SK-N-SH (cell line): Measurements from ENCODE around the gene SRRT.

Source experiments
- EP300 ChIP-seq, 2 experiments: IDR thresholded peaks; 2 replicates each; pipeline versions ENCODE4 v1.4.0 to v1.6.1; 2012; ENCODE audit warnings: borderline replicate concordance in 1 of 2, low read depth in 1 of 2, low read length in 1 of 2
- GABPA ChIP-seq: IDR thresholded peaks from 2 replicates; pipeline ENCODE4 v1.4.0; 2012; ENCODE audit warnings: low read depth, mild to moderate bottlenecking
- JUND ChIP-seq: IDR thresholded peaks from 2 replicates; pipeline ENCODE4 v1.4.0; 2012
- POLR2AphosphoS5 ChIP-seq: IDR thresholded peaks from 2 replicates; pipeline ENCODE4 v1.6.1; 2012; ENCODE audit warnings: low read depth, low read length
- RAD21 ChIP-seq: IDR thresholded peaks from 2 replicates; pipeline ENCODE4 v1.6.1; 2012; ENCODE audit warnings: mild to moderate bottlenecking, low read length
- RXRA ChIP-seq: IDR thresholded peaks from 2 replicates; pipeline ENCODE4 v1.4.0; 2012; ENCODE audit warnings: low read depth, mild to moderate bottlenecking, borderline replicate concordance
- SMC3 ChIP-seq: IDR thresholded peaks from 2 replicates; pipeline ENCODE4 v1.6.1; 2012; ENCODE audit warnings: low read depth, low read length, improper control_type of control experiment
- TAF1 ChIP-seq: IDR thresholded peaks from 2 replicates; pipeline ENCODE4 v1.6.1; 2012; ENCODE audit warnings: low read depth, mild to moderate bottlenecking, low read length, moderate library complexity, borderline replicate concordance
- YY1 ChIP-seq: IDR thresholded peaks from 2 replicates; pipeline ENCODE4 v1.4.0; 2012; ENCODE audit warnings: low read depth, mild to moderate bottlenecking
- TF ChIP-seq, protein P1 (sequence below): fragments of 200-600 bp; sonication (generic); IDR thresholded peaks from 2 replicates; pipeline ENCODE4 v1.6.1; 2017; ENCODE audit warnings: antibody characterized with exemption, mild to moderate bottlenecking, moderate library complexity
- TF ChIP-seq, protein P2 (sequence below): IDR thresholded peaks from 2 replicates; pipeline ENCODE4; 2012
- TF ChIP-seq, protein P3 (sequence below): fragments of 150-350 bp; IDR thresholded peaks from 2 replicates; pipeline ENCODE4 v1.6.1; 2017; ENCODE audit warnings: antibody characterized with exemption, low read length, low read depth, borderline replicate concordance

DNA sequence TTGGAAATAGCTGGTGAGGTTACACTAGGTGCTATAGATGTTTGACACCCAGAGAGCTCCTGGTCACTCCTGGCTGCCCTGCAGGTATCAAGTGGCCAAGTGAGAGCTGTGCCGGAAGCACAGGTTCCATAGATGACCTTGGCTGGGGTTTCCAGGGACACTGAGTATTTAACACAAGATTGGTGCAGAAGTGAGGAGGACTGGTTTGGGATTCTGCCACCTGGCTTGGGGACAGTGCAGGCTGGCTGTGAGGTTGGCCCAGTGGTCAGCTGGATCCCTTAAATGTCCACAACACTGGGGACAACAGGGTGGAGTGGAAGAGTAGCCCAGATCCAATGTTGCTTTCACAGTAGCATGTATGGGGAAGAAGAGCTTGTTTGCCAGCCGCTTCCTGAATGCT is 26.1 kb downstream of the SRRT start:
- TF ChIP-seq JUND (no peak), RAD21 (no peak), TAF1 (no peak), RXRA (no peak), GABPA (no peak), YY1 (no peak), POLR2AphosphoS5 (no peak), SMC3 (no peak), EP300 (IDR thresholded peaks at IDR 0.05; ENCODE audit: borderline replicate concordance in 1 of 2, low read depth in 1 of 2, low read length in 1 of 2) (no peak)
- TF ChIP-seq, protein P1, sequence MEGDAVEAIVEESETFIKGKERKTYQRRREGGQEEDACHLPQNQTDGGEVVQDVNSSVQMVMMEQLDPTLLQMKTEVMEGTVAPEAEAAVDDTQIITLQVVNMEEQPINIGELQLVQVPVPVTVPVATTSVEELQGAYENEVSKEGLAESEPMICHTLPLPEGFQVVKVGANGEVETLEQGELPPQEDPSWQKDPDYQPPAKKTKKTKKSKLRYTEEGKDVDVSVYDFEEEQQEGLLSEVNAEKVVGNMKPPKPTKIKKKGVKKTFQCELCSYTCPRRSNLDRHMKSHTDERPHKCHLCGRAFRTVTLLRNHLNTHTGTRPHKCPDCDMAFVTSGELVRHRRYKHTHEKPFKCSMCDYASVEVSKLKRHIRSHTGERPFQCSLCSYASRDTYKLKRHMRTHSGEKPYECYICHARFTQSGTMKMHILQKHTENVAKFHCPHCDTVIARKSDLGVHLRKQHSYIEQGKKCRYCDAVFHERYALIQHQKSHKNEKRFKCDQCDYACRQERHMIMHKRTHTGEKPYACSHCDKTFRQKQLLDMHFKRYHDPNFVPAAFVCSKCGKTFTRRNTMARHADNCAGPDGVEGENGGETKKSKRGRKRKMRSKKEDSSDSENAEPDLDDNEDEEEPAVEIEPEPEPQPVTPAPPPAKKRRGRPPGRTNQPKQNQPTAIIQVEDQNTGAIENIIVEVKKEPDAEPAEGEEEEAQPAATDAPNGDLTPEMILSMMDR, result no peak
- TF ChIP-seq, protein P2, sequence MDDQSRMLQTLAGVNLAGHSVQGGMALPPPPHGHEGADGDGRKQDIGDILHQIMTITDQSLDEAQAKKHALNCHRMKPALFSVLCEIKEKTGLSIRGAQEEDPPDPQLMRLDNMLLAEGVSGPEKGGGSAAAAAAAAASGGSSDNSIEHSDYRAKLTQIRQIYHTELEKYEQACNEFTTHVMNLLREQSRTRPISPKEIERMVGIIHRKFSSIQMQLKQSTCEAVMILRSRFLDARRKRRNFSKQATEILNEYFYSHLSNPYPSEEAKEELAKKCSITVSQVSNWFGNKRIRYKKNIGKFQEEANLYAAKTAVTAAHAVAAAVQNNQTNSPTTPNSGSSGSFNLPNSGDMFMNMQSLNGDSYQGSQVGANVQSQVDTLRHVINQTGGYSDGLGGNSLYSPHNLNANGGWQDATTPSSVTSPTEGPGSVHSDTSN, result no peak
- TF ChIP-seq, protein P3, sequence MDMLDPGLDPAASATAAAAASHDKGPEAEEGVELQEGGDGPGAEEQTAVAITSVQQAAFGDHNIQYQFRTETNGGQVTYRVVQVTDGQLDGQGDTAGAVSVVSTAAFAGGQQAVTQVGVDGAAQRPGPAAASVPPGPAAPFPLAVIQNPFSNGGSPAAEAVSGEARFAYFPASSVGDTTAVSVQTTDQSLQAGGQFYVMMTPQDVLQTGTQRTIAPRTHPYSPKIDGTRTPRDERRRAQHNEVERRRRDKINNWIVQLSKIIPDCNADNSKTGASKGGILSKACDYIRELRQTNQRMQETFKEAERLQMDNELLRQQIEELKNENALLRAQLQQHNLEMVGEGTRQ, result no peak
